AG09309 (cell line): ENCODE measurements around the gene KRT14.

ENCODE experiments used
- DNase-seq: peaks from one replicate; pipeline ENCODE4 v3.0.0-alpha.2; 2010; ENCODE audit warnings: low read depth
- H3K4me3 ChIP-seq: 2 replicates; pipeline ENCODE4 v1.5.1; 2011; ENCODE audit warnings: mild to moderate bottlenecking, low read depth, low read length, moderate library complexity; ENCODE audit not compliant: control insufficient read depth
- TF ChIP-seq, protein P1 (sequence below): IDR thresholded peaks from 2 replicates; pipeline ENCODE4 v1.5.1; 2011; ENCODE audit warnings: mild to moderate bottlenecking, low read depth, low read length, inconsistent platforms; ENCODE audit not compliant: insufficient read depth, control insufficient read depth; ENCODE audit errors: missing control alignments

The KRT14 gene

DNA sequence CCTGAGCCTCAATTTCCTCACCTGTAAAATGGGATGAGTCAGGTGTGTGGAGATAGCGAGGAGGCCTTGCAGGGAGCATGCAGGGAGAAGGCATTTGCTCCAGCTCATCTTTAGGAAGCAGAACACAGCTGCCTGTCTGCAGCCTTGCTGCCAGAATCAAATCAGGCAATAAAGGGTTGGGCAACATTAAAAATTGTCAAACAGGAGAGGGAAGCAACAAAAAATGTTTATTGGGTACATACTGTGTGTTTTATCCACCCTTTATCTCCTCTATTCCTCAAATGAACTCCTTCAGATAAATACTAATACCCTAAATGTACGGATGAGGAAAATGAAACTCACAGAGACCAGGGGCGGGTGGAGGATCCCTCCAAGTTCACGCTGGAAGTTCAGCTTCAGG is 13.6 kb upstream of the KRT14 start:
- DNase-seq, result no peak
- TF ChIP-seq, protein P1, sequence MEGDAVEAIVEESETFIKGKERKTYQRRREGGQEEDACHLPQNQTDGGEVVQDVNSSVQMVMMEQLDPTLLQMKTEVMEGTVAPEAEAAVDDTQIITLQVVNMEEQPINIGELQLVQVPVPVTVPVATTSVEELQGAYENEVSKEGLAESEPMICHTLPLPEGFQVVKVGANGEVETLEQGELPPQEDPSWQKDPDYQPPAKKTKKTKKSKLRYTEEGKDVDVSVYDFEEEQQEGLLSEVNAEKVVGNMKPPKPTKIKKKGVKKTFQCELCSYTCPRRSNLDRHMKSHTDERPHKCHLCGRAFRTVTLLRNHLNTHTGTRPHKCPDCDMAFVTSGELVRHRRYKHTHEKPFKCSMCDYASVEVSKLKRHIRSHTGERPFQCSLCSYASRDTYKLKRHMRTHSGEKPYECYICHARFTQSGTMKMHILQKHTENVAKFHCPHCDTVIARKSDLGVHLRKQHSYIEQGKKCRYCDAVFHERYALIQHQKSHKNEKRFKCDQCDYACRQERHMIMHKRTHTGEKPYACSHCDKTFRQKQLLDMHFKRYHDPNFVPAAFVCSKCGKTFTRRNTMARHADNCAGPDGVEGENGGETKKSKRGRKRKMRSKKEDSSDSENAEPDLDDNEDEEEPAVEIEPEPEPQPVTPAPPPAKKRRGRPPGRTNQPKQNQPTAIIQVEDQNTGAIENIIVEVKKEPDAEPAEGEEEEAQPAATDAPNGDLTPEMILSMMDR, result no peak
- H3K4me3 ChIP-seq, result no peak overlapping the region

- DNase-seq, result no peak
- TF ChIP-seq, protein P1, result no peak
- H3K4me3 ChIP-seq, result no peak overlapping the region
Measured at GRCh38 chr17:41599680-41600079, 13.0 kb upstream of the KRT14 start.

- DNase-seq, result no peak
- H3K4me3 ChIP-seq, result no peak overlapping the region
- TF ChIP-seq, protein P1, result no peak
Measured at GRCh38 chr17:41595585-41595984, 8.9 kb upstream of the KRT14 start.

DNA sequence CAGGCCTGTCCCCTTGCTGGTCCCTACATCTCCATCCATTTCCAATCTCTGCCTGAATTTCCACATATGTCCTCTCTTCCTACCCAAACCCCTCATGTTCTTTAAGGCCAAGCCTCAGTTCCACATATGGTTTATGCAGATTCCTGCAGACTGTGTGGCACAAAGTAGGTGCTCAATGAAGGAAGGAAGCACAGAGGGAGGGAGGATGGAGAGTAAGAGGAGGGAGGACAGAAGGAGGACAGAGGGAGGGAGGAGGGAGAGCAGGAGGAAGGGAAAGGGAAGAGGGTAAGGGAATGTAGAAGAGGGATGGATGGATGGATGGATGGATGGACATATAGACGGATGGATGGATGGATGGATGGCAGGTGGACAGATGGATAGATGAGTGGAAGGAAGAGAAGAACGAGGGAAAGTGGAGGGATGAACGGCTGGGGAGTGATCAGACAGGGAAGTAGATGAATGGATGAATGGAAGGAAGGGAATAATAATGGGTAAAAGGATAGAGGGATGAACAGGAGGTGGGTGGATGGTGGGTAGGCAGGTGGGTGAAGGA is 7.7 kb upstream of the KRT14 start:
- TF ChIP-seq, protein P1, result no peak
- DNase-seq, result no peak
- no peak overlapping the region for H3K4me3 ChIP-seq

GRCh38 chr17:41593306-41593981 is 6.7 kb upstream of the KRT14 start:
- no peak overlapping the region for H3K4me3 ChIP-seq
- DNase-seq, result no peak
- TF ChIP-seq, protein P1, result no peak

GRCh38 chr17:41592601-41593305 is 6.1 kb upstream of the KRT14 start:
- no peak for DNase-seq
- TF ChIP-seq, protein P1, result no peak
- no peak overlapping the region for H3K4me3 ChIP-seq

DNA sequence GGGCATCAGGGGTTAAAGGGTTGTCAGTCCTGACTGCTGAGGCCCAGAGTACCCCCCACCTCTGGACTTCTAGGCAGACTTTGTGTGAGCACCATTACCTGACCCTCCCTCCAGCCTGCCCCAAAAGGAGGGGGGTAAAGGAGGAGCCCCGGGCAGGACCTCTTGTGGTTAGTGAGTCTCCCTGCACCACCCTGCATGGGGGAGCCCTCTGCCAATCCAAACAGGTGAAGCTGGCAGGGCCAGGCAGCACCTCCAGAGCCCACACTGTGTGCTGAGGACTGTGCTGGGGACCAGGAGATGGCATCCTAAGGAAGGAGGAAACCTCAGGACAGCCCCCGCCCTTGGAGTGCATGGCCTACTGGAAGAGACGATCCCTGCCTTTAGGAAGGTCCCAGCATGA is 2.6 kb upstream of the KRT14 start:
- no peak for DNase-seq
- no peak overlapping the region for H3K4me3 ChIP-seq
- TF ChIP-seq, protein P1, result no peak
